ENCODE data around the gene ANXA4. TPM values are rescaled to one million over a fixed set of nuclear protein-coding genes. Genes with fewer than 3 reads are reported as not detected.

The ANXA4 gene
- total RNA-seq, 1 donor, result 36.9 TPM

- no peak overlapping the region for H3K4me3 ChIP-seq (ENCODE audit: low read depth, low read length)
- TF ChIP-seq CTCF (IDR thresholded peaks at IDR 0.05; ENCODE audit: insufficient read depth, low read length), result no peak
- no peak for DNase-seq (ENCODE audit: low read depth)
Observed at GRCh38 chr2:69745035-69745434, 3.1 kb downstream of the ANXA4 start.

GRCh38 chr2:69750246-69750645 lies 8.3 kb downstream of the ANXA4 start:
- TF ChIP-seq CTCF (IDR thresholded peaks at IDR 0.05; ENCODE audit: insufficient read depth, low read length), result no peak
- DNase-seq (ENCODE audit: low read depth), result no peak
- H3K4me3 ChIP-seq (ENCODE audit: low read depth, low read length), result no peak overlapping the region

GRCh38 chr2:69753659-69754363 lies 11.9 kb downstream of the ANXA4 start:
- H3K4me3 ChIP-seq (ENCODE audit: low read depth, low read length), result no peak overlapping the region
- TF ChIP-seq CTCF (IDR thresholded peaks at IDR 0.05; ENCODE audit: insufficient read depth, low read length), result no peak
- no peak for DNase-seq (ENCODE audit: low read depth)

- peak overlapping the region; percentile 36 for H3K4me3 ChIP-seq (ENCODE audit: low read depth, low read length)
- TF ChIP-seq CTCF (IDR thresholded peaks at IDR 0.05; ENCODE audit: insufficient read depth, low read length), result no peak
- no peak for DNase-seq (ENCODE audit: low read depth)
Observed at GRCh38 chr2:69754633-69755032, 12.7 kb downstream of the ANXA4 start.

- DNase-seq (ENCODE audit: low read depth), result peak; percentile 83
- H3K4me3 ChIP-seq (ENCODE audit: low read depth, low read length), result no peak overlapping the region
- no peak for TF ChIP-seq CTCF (IDR thresholded peaks at IDR 0.05; ENCODE audit: insufficient read depth, low read length)
Observed at GRCh38 chr2:69755862-69756467, 14.0 kb downstream of the ANXA4 start.

GRCh38 chr2:69762025-69762424 lies 20.1 kb downstream of the ANXA4 start:
- no peak overlapping the region for H3K4me3 ChIP-seq (ENCODE audit: low read depth, low read length)
- no peak for TF ChIP-seq CTCF (IDR thresholded peaks at IDR 0.05; ENCODE audit: insufficient read depth, low read length)
- no peak for DNase-seq (ENCODE audit: low read depth)

All from fibroblast of the aortic adventitia (primary cell).